ENCODE results near the gene ZFP3.
"Not testable (repeated sequence)": the region's sequence is repeated elsewhere in the genome, so short reads cannot be mapped to it uniquely, and the experiment has no call there.

DNA sequence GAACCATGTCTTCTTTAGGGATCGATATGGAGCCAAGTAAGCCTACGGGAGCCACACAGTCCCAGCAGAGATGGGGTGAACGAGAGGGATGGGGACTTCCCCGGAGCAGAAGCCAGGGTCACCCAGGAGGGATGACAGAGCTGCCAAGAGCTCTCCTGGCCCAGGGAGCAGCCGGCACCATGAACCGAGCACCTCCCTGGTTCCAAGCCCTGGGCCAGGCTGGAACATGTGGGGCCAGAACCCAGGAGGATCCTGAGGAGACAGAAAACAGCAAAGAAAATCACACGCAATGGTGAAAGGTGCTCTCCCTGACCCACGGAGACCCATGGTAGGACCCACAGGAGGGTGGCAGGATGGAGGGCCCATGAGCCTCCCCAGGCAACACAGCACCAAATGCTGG, 55.7 kb downstream of the ZFP3 start:
- TF ChIP-seq POLR2A, POLR2AphosphoS5 (IDR thresholded peaks at IDR 0.05; ENCODE audit: low read depth, low read length): not testable (repeated sequence)
